ENCODE data around the gene LCN15.

DNA sequence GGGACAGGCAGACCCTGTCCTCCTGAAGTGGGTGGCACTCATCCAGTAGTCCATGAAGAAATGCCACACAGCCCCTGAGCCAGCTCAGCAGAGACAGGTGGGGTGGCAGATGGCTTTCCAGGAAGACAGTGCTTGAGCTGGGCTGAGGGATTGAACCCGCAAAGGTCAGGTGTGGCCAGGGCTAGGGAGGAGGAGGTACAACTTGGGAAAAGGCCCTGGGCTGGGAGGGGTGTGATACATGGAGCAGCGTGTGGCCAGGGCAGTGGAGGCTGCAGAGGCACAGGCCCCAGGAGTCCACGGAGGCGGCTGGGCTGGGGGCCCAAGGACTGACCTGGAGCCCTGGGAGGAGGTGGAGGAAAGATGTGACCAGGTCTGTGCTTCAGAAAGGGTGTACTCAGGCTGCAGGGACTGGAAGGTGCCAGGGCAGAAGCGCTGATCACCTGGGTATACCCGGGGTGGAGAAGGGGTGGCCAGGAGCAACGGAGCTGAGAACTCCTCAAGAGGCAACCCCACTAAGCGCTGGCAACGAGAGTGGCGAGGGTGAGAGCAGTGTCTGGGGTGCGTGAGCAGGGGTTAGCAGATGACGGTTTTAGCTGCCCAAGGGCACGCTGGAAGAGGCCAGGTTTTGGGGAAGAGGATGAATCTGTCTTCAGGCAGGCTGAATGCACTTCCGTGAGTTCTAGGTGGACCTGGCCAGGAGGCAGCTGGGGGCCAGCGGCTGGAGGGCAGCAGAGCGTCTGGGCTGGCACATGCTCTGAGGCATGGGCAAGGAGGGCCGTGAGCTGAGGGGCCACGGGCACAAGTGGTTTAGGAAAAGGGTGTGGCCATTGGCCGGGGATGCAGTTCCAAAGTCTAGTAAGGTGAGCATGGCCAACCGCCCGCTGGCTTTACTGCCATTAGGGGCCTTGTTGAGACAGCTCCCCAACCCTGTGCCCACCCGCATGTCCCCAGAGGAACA, 39.5 kb upstream of the LCN15 start:
- TF ChIP-seq POLR2A (IDR thresholded peaks at IDR 0.05) (no peak), CTCF (IDR thresholded peaks at IDR 0.05) (no peak), POLR2AphosphoS5 (IDR thresholded peaks at IDR 0.05) (no peak), EP300 (IDR thresholded peaks at IDR 0.05) (no peak)

Data from sigmoid colon (tissue), 4 donors.